Lower lobe of right lung (tissue), 2 donors: ENCODE data around the gene UBE3A. TPM values are rescaled to one million over a fixed set of nuclear protein-coding genes. Genes with fewer than 3 reads are reported as not detected.

ENCODE experiments used
- ATAC-seq, 2 donors: fragments of 200-7000 bp; cut with Tn5 transposase; one replicate each; pipeline ENCODE4 v1.9.1; 2020 to 2022; ENCODE audit warnings: mild to moderate bottlenecking in 2 of 2, moderate library complexity in 2 of 2
- DNase-seq: peaks from one replicate; pipeline ENCODE4 v3.0.0-alpha.2; 2020
- H3K27ac ChIP-seq: fragments of 200-600 bp; one replicate; pipeline ENCODE4 v1.8.0; 2022
- H3K27me3 ChIP-seq: fragments of 200-600 bp; one replicate; pipeline ENCODE4 v1.8.0; 2022; ENCODE audit warnings: low read depth
- H3K36me3 ChIP-seq: fragments of 200-600 bp; one replicate; pipeline ENCODE4 v1.8.0; 2022; ENCODE audit warnings: mild to moderate bottlenecking
- H3K4me1 ChIP-seq: fragments of 200-600 bp; one replicate; pipeline ENCODE4 v1.8.0; 2022
- H3K4me3 ChIP-seq: fragments of 200-600 bp; one replicate; pipeline ENCODE4 v1.8.0; 2022; ENCODE audit warnings: mild to moderate bottlenecking
- H3K9me3 ChIP-seq: fragments of 200-600 bp; one replicate; pipeline ENCODE4 v1.8.0; 2022
- CTCF ChIP-seq: fragments of 200-600 bp; IDR thresholded peaks from one replicate; pipeline ENCODE4 v1.8.0; 2022; ENCODE audit warnings: antibody characterized with exemption, mild to moderate bottlenecking
- intact Hi-C: fragments of 100-400 bp; cut with DNase I; formaldehyde crosslinking; loops from one replicate; pipeline ENCODE4 v1.11.0; 2022
- total RNA-seq: library from RNA; stranded (reverse); fragmentation: NEBNext Ultra II Directional; extraction: Animal tissue kit (Norgen Biotek cat#: 25700); gene quantifications from one replicate; pipeline ENCODE4 v1.2.1, GENCODE V29; 2021
- donor health status: DM: no; HTN: yes; CAD: no; lungs with severe emphysema.

UBE3A gene
- total RNA-seq, 1 donor from 2014 or later = 86.1 TPM

- no peak for TF ChIP-seq CTCF
- ATAC-seq = no peak
- intact Hi-C loops = no loop called here
Measured at GRCh38 chr15:25427861-25428260, 11.0 kb downstream of the UBE3A start.

GRCh38 chr15:25426896-25427610, 11.8 kb downstream of the UBE3A start:
- H3K4me3 ChIP-seq = no peak overlapping the region
- ATAC-seq (no peak), DNase-seq (no peak)
- H3K4me1 ChIP-seq = peaks cover 4% of the 10 kb centered on the region
- H3K27ac ChIP-seq = no peak overlapping the region
- intact Hi-C loops = no loop called here
- no peaks in the 10 kb centered on the region for H3K9me3 ChIP-seq
- no peaks in the 10 kb centered on the region for H3K27me3 ChIP-seq
- no peaks in the 10 kb centered on the region for H3K36me3 ChIP-seq
- TF ChIP-seq CTCF = no peak

More at GRCh38 chr15:25427861-25428260, 11.0 kb downstream of the UBE3A start:
- Histone ChIP-seq H3K4me1 (peaks cover 5% of the 10 kb centered on the region), H3K27me3 (no peaks in the 10 kb centered on the region), H3K9me3 (no peaks in the 10 kb centered on the region), H3K27ac (no peak overlapping the region), H3K36me3 (no peaks in the 10 kb centered on the region), H3K4me3 (no peak overlapping the region)
- DNase-seq = no peak

- no peak for ATAC-seq
- Histone ChIP-seq H3K4me3 (no peak overlapping the region), H3K27me3 (no peaks in the 10 kb centered on the region), H3K4me1 (no peaks in the 10 kb centered on the region), H3K27ac (no peak overlapping the region), H3K9me3 (no peaks in the 10 kb centered on the region), H3K36me3 (no peaks in the 10 kb centered on the region)
- TF ChIP-seq CTCF = no peak
- intact Hi-C loops = no loop called here
- DNase-seq = no peak
Measured at GRCh38 chr15:25424073-25424472, 14.8 kb downstream of the UBE3A start.

- no peak for TF ChIP-seq CTCF
- ATAC-seq (no peak), DNase-seq (no peak)
- H3K36me3 ChIP-seq = no peaks in the 10 kb centered on the region
- no peak overlapping the region for H3K27ac ChIP-seq
- peaks cover 7% of the 10 kb centered on the region for H3K9me3 ChIP-seq
- H3K4me1 ChIP-seq = no peaks in the 10 kb centered on the region
- intact Hi-C loops = no loop called here
- no peaks in the 10 kb centered on the region for H3K27me3 ChIP-seq
- H3K4me3 ChIP-seq = no peak overlapping the region
Measured at GRCh38 chr15:25422021-25422420, 16.8 kb downstream of the UBE3A start.

GRCh38 chr15:25418202-25418601, 20.6 kb downstream of the UBE3A start:
- H3K4me1 ChIP-seq = peaks cover 4% of the 10 kb centered on the region
- TF ChIP-seq CTCF = no peak
- DNase-seq (no peak), ATAC-seq (no peak)
- intact Hi-C loops = no loop called here
- no peaks in the 10 kb centered on the region for H3K36me3 ChIP-seq
- no peaks in the 10 kb centered on the region for H3K27me3 ChIP-seq
- no peak overlapping the region for H3K27ac ChIP-seq
- H3K4me3 ChIP-seq = no peak overlapping the region
- H3K9me3 ChIP-seq = peaks cover 7% of the 10 kb centered on the region
